DND-41 (cell line): Measurements from ENCODE around the gene CD300C.

Experiments used
- CTCF ChIP-seq: IDR thresholded peaks from 2 replicates; pipeline ENCODE4 v1.5.1; 2012; ENCODE audit warnings: borderline replicate concordance, low read length, moderate library complexity, mild to moderate bottlenecking; ENCODE audit not compliant: poor library complexity, severe bottlenecking; ENCODE audit errors: extremely low read depth
- EZH2 ChIP-seq: IDR thresholded peaks from 3 replicates; pipeline ENCODE4 v1.6.1; 2012; ENCODE audit warnings: borderline replicate concordance, low read depth, mild to moderate bottlenecking, moderate library complexity, low read length, inconsistent platforms; ENCODE audit not compliant: severe bottlenecking

GRCh38 chr17:74574489-74575142 is 28.7 kb upstream of the CD300C start:
- TF ChIP-seq CTCF, result no peak
- no peak for TF ChIP-seq EZH2
